ENCODE measurements around the gene SMCO2.
"Not testable (repeated sequence)": the region's sequence is repeated elsewhere in the genome, so short reads cannot be mapped to it uniquely, and the experiment has no call there.

The SMCO2 gene

DNA sequence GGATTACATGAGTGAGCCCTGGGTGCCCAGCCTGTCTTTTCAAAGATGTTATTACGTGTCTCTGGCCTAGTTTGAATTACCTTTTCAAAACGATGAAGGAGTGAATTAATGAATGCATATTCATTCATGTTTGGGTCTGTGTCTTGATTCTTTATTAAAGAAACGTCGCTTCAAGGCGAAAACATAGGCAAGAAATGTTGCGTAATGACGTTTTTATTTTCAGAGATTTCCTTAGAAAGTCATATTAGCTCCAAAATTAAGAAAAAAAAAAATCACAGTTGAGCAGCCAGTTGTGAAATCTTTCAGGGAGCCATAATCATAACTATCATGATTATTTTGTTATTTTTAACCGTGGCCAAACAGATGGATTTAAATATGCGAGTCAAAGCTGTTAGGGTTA is 81.0 kb downstream of the SMCO2 start:
- DNase-seq (ENCODE audit: low read depth) = no peak

DNA sequence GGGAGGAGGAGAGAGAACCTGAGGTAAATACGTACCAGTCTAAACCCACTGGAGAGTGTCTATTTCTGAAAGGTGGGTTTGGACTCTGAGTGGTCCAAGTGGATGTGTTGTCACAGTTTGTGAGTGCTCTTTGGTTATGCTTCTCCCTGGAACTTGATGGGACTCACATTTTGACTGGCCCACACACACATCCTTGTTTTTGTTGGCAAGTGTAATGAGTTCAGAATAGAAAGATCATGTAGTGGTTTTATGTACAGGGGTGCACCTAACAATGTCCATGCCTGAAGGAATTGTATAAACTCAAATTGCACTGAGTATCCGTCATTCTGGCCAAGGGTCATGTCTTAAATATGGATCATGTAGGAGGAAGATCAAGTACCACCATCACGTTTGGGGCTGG is 82.3 kb downstream of the SMCO2 start:
- no peak for DNase-seq (ENCODE audit: low read depth)

DNA sequence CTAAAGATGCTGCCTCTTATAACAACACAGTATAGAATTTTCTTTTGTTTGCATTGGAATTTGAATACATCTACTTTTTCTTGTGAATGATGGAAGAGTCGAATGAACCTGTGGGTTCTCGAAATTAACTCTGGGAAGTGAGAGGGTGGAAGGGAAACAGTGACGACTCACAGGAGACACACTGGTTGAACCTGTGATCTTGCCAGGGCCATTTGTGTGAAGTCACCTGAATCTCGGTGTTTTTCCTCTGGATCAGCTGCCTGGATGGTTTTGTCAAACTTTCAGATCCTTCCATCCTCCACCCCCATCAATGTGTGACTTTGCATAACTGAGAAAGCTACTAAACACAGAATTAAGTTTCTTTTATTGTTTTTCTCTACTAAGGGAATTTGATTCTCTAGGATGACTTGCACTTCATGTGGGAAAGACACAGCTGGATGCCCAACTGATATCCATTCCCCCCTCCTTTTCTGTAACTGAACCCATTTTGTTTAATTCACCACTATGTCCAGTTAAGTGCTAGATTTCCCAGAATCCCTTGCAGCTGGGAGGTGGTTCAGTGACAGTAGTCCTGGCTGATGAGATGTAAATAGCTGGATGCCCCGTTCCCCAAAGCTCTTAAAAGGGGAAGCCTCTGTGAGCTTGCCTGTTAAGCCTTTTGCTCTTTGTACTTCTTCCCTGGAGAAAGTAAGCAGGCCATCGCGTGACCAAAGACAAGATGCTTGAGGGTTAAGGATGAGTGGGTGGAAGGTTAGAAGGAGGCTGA is 83.8 kb downstream of the SMCO2 start:
- no peak for DNase-seq (ENCODE audit: low read depth)

DNA sequence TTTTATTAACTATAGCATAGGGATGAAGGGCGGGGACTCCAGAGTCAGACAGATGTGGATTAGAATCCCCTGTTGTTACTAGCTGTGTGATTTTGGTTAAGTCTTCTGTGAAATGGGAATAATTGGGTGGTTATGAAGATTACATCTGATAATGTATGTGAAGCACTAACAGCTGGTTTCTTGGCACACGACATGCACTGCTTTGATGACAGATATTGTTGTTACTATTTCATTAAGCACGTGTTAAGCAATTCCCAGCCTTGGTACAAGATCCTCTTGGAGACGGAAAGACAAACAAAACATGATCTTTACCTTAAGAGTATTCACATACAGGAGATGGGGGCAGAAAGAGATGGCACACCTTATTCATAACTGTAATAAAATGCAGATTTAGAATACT is 85.4 kb downstream of the SMCO2 start:
- no peak for DNase-seq (ENCODE audit: low read depth)

DNA sequence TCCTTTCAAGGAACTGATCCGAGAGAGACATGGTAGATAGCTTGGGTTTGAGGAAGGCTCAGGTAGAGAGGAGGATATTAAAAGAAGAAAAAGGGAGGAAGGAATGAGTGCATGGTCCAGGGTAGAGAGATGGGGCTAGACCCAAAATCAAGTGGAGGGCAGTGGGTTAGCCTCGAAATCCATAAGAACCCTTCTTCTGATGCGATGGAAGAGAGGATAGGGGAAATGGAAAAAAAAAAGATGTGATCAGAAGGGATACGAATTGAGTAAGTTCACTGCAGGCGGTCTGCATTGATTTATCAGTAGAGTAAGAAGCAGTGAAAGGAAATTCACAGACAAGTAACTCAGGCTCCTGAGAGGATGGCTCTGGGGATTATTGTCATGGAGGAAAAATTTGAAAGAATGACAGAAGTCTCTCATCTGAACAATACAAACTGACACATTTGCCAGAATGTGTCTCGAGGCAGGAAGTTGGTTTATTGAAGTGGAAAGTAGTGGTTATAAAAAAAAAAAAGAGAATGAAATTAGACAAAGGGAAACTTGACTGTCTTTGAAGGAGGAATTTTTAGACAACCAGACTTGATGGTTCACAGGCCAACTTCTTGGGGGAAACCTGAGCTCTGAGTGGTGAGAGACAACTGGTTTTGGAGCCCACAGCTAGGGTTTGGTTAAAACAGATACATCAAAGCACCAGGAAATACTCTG is 87.7 kb downstream of the SMCO2 start:
- DNase-seq (ENCODE audit: low read depth) = no peak

DNA sequence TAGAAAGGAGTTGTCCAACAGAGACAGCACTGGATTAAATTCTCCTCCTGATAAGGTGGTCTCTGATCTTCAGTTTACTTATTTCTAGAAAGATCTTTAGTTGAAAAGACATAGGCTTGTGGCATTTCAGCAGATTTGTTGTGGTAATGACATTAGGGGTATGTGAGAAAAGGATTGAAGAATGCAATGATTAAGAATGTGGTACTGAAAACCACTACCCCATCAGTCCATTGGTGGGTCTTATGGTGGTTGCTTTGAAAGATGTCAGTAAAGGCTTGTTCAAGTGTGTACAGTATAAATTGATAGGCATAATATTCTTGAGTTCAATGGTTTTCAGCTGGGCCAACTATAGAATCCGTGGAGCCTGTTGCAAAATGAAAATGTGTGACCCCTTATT is 88.2 kb downstream of the SMCO2 start:
- no peak for DNase-seq (ENCODE audit: low read depth)

DNA sequence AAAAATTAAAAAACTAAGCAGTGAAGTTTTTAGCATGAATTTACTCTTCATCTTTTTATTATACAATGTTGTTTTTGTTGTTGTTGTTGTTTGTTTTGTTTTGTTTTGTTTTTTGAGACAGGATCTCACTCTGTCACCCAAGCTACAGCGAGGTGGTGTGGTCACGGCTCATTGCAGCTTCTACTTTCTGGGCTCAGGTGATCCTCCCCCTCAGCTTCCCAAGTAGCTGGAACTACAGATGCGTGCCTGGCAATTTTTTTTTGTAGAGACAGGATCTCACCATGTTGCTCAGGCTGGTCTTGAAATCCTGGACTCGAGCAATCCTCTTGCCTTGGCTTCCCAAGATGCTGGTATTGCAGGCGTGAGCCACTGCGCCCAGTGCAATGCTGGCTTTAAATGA is 88.8 kb downstream of the SMCO2 start:
- DNase-seq (ENCODE audit: low read depth) = no peak

DNA sequence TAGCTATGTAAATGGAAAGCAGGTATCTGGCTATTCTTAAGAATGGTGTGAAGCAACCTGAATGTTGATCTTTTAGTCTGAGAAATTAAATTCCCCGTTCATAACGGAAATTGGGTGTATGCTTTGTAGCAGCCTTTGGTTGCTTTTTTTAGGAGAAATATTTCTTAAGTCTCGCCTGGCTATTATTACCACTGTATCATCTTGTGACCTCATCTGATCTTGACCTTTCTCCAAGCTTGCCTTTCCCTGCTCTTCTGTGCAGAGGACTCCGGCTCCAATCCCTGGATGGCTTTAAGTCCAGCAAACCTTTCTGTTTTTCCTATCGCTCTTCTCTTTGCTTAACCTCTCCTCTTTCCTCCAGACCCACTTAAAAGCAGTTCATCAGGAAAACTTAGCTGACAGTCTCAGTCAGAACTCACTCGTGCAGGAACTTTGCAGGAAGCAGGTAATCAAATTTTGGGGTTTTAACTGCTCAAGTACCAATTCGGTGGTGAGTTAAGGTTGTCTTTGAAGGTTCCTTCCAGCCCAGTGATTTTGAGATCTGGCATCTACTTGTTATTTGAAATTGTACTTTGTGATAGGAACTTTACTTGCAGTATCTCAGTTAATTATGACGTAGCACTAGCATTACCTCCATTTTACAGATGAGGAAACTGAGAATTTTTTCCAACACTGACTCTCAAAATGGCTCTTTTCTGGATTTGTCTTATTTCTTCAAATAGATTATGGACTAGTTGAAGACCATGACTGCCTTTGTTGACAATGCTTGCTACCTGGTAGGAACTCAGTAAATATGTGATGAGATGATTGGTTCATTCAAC is 91.5 kb downstream of the SMCO2 start:
- no peak for DNase-seq (ENCODE audit: low read depth)

DNA sequence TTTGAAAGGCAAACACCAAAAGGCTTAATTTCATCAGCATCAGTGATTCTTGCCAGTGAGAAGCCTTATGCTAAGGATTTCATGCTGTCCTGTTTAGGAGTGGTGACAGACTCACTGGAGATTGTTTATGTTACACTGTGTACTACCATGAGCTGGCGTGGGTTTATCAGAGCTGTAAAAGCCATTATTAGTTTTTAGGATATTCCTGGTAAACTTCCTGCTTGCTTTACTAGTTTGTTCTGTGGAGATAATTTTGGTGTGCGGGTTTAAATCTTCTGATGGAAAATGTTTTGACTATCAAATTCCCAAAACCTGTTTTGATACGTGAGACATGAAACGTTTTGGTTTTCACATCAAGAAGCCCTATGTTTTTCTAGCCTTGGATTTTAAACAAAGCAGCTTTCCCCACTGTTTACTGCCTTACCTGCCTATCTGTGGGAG is 92.7 kb downstream of the SMCO2 start:
- DNase-seq (ENCODE audit: low read depth) = no peak

DNA sequence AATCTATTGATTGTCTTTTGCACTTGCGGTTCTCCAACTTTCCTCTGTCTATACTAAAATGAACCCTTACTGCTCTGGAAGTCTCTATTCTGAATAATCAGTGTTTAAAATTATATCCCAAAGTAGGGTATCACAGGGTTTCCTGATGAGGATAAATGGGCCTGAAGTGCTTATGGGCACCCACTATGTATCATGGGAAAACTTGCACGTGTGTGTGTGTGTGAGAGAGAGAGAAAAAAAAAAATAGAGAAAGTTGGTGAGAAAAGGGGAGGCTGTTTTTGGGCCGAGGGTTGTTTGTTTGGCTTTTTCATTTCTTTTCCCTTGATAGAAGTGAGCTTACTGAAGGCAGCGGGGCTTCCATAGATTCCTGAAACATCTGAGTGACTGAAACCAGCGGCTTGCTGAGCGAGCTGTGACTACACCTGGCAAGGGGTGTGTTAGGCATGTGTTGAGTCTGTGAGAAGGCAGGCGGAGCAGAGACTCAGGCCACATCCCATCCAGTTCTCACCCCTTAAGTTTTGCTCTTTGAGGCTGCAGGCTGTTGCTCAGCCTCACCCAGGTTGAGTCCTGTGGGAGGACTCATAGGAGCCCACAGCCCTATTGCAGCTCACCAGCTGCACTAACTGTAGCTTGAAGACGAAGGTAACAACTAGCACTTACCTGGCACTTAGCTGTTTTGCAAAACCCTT is 94.6 kb downstream of the SMCO2 start:
- no peak for DNase-seq (ENCODE audit: low read depth)

DNA sequence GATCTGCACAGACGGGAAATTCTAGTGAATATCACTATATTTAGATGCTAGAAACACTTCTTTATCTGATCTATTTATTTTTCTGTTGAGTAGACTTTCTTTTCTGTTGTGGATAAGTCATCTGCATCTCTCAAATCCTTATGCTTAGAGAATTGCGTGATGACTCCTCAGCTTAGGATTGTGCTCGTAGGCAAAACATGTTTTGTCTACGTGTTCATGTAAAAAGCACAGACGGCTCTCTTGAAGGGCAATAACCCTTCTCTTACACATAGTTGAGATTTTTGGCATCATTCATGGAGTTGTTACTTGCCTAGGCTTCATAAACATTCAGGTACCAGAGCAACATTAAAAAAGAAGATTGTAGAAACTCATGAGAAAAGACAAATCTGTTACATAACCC is 96.1 kb downstream of the SMCO2 start:
- DNase-seq (ENCODE audit: low read depth) = no peak

DNA sequence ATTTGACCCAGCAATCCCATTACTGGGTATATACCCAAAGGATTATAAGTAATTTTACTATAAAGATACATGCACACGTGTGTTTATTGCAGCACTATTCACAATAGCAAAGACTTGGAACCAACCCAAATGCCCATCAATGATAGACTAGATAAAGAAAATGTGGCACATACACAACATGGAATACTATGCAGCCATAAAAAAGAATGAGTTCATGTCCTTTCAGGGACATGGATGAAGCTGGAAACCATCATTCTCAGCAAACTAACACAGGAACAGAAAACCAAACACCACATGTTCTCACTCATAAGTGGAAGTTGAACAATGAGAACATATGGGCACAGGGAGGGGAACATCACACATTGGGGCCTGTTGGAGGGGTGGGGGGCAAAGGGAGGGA is 98.3 kb downstream of the SMCO2 start:
- DNase-seq (ENCODE audit: low read depth) = not testable (repeated sequence)

DNA sequence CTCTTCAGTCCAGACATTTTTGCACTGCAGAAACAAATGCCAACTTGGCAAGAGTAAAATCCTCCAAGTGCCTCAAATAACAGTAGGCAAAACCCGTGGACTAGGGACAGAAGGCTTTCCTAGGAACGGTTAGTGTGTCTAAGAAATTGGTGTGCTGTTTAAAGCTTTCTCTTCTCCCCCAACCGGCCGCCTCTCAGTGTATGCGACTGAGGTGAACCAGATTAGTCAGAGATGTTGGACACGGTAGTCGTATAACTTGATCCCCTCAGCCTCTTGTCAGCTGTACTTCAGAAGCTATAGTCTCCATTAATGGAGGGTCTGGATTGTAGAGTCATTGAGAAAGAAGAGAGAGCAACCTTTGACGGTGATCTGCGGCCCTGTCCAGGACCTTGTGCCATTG is 99.1 kb downstream of the SMCO2 start:
- no peak for DNase-seq (ENCODE audit: low read depth)

DNA sequence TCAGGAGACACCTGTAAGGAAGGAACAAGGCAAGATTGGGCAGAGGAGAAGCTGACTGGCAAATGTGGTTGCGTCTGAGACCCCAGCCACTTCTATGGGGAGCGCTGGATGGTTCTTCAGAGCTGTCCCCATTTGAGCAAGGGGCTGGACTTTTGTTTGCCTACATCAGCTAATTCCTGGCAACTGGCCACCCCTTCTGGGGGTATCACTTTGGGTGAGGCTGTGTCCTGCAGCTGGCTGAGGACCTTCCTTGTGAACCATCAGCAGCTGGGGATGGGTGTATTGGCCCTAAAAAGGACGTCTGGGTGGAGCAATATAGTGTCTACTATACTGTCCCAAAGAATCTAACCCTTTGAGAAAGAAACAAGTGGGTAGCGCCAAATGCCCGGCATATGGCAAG is 101.1 kb downstream of the SMCO2 start:
- no peak for DNase-seq (ENCODE audit: low read depth)

DNA sequence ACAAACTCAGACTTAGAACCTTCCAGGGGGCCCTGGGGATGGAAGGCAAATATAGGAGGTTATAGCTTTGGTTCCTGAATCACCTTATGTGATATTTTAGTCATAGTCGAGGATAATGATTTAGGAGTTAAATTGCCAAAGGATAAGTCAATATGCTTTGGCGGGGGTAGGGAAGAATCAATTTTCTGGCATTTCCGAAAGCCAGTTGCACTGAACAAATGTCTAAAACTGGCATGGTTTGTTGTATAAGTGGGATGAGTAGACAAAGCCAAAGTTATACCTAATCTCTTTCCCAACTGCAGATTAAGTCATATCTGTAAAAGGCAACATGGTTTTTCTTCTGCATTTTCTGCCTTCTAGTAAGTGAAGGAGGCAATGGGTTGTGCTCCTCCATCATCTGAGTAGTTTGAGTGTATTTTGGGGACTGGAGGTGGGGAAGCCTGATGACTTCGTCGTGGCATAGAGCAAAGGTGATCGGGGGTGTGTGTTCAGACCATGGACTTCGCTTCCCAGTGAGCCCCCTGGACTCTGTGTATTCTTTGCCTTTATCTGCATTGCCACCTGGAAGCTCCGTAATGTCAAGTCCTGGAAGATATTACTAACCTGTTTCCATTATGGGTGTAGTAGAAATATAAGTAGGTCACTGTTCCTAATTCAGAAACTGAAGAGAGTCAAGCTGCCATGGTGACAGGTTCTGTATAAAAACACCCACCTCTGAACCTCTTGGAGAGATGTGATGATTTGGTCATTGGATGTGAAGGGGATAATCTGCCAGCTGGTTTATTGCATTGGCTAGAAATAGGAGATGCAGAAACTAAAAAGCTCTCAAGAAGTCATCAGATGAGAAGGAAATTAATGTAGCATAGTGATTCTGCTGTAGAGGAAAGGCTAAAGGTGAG is 102.0 kb downstream of the SMCO2 start:
- DNase-seq (ENCODE audit: low read depth) = no peak

DNA sequence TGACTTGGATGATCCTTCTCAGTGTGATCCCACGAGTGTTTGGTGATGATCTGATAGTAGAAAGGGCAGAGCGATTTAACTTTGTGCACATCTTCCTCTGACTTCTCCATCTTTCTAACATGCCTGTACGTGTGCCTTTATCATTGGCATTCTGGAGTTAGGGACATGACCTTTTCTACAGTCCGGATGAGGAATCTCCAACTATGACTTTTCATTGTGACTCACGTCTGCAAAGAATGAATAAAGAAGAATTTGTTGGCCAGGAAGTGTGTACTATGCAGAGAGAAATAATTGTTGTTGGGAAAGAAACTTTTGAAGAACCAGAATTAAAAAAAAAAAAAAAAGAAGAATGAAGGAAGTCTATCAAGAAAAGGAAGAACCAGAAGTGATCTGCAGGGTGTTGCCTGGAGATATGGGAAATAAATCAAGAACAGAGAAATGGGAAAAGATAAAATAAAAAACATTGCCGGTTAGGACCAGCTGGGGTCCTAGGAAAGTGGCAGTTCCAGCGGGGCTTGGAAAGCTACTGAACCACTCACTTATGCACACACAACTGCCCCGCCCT is 102.8 kb downstream of the SMCO2 start:
- no peak for DNase-seq (ENCODE audit: low read depth)

DNA sequence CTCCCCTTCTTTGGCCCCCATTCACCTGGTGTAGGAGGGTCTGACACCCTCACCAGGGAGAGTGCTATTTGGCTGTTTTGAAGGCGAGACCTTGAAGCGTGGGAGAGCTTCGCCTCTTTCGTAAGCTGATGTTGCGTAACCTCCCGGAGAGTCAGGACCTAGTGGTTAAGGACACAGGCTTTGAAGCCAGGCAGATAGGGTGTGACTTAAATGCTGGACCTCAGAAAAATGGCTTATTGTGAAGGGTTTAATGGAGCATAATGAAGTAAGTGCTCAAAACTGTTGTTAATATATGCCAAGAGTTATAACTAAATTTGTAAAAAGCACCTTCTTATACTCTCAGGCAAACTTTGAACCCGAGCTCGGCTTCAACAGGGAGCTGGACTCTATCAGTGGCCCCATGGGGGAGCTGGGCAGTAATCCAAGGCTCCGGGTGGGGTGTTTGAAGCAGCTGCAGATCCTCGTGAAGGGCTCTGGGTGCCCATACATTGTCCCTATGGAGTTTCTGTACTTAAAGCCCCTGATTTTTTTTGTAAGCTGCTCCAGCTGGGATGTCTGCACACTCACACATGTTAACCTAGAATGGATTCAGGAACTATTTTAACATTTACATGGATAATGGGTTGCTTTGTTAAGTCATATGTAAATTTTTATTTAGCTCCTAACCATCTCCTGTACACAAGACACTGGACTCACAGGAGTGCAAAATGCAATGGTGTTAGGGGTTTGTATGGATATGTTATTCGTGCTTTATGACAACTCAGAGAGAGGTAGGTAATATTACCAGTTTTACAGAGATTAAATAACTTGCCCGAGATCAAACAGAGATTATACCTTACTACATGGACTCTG is 103.5 kb downstream of the SMCO2 start:
- DNase-seq (ENCODE audit: low read depth) = no peak

DNA sequence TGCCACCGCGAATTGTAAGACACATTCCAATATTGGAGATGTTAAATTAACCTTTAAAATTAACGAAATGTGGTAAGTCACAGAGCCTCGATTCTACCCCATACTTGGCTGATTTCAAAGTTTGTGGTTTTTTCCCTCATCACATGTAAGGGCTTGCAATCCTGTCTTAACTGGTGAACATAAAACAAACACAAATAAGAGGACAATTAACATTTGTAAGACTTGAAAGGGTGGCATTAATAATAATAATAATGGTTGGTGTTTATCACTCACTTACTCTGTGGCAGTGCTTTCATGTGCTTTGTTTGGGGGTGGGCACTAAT is 104.1 kb downstream of the SMCO2 start:
- no peak for DNase-seq (ENCODE audit: low read depth)

DNA sequence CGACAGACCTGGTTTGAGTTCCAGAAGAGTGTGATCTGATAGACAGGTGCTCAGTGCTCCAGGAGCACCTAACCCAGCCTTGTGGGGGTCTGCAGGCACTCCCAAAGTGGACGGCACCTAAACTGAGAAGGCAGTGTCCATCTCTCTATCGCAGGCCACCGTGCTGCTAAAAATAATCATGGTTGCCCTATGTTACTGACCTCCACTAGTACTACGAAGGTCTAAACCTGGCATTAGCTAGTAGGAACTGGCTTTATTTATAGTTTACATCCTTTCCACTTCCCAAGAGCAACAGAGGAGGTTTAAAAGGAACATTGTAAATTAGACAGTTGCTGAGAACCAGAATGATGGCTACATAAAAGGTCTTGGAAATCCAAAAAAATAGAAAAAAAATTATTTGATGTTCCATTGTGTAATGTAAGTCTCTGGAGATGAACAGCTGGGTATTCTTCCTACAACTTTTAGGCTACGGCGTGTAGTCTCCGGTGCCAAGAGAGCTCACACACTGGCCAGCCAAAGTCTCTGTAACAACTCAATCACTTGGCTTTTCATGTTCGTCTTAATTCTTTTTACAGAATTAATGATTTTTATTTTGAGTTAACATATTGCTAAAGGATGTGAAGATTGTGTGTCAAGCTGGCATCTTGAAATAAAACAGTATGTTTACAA is 104.8 kb downstream of the SMCO2 start:
- no peak for DNase-seq (ENCODE audit: low read depth)

All from stimulated activated CD8-positive, alpha-beta memory T cell treated with anti-CD3 and anti-CD28 coated beads, Interleukin-15, amount 100 ng/mL, for 1 hour (primary cell).